NCI-H1105 treated with DMSO at 0.1 percent for 48 hours (cell line): ENCODE measurements around the gene SH3PXD2A.
"Not testable (repeated sequence)": the region's sequence is repeated elsewhere in the genome, so short reads cannot be mapped to it uniquely, and the experiment has no call there.

Source experiments
- DNase-seq: peaks from one replicate; lab custom pipeline; 2025; lab: John Stamatoyannopoulos, UW

Gene SH3PXD2A

GRCh38 chr10:103834436-103835095 is 20.8 kb downstream of the SH3PXD2A start:
- no peak for DNase-seq

GRCh38 chr10:103833731-103834365 is 21.5 kb downstream of the SH3PXD2A start:
- DNase-seq, result no peak

GRCh38 chr10:103832806-103833205 is 22.6 kb downstream of the SH3PXD2A start:
- no peak for DNase-seq

DNA sequence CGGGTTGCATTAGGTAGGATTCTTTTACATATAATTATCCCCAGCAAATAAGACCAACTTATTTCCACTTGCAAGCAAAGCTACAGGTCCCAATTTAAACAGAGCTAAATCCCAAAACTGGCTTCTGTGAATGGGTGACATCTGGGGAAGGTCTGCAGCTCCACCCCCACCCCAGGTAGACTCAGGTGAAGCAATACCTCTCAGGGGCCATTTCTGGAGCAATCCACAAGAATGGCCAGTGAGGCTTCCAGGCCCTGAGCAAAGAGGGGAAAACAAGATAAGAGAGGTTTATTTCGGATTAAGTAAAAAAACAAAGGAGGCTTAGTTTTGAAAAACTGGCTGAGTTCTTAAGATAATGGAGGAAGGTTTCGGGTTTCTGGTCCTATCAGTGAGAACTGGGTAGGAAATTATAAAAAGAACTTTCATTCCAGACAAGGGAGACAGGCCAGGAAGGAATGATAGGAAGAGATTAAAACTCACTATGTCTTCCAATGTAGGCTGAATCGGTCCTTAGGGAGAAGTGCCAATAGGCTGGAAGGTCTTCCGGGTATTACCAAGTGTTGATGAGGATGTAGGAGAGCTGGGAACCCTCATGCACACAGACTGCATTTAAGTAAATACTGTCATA is 25.4 kb downstream of the SH3PXD2A start:
- no peak for DNase-seq

- DNase-seq, result no peak
These were observed 26.1 kb downstream of the SH3PXD2A start for GRCh38 chr10:103829278-103829677.

- no peak for DNase-seq
These were observed 26.7 kb downstream of the SH3PXD2A start for GRCh38 chr10:103828587-103829197.

- DNase-seq, result no peak
These were observed 27.3 kb downstream of the SH3PXD2A start for GRCh38 chr10:103828107-103828506.

DNA sequence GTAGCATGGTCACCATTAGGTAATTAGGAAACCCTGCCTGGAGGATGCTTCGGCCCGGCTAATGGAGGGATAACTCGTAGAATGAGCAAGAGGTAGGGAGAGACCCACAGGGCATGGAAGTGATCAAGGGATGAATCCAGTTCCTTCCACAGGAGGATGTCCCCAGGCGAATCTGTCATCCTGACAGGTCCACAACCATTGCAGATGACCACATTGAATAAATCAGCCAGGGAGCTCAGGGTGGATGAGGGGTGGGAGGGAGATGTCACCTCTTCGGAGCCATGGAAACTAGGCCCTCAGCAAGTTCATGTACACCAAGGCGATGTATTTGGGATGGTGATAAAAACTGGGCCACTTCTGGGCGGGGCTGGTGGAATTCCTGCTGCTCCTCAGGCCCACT is 28.5 kb downstream of the SH3PXD2A start:
- DNase-seq, result no peak

- no peak for DNase-seq
These were observed 31.1 kb downstream of the SH3PXD2A start for GRCh38 chr10:103824281-103824680.

DNA sequence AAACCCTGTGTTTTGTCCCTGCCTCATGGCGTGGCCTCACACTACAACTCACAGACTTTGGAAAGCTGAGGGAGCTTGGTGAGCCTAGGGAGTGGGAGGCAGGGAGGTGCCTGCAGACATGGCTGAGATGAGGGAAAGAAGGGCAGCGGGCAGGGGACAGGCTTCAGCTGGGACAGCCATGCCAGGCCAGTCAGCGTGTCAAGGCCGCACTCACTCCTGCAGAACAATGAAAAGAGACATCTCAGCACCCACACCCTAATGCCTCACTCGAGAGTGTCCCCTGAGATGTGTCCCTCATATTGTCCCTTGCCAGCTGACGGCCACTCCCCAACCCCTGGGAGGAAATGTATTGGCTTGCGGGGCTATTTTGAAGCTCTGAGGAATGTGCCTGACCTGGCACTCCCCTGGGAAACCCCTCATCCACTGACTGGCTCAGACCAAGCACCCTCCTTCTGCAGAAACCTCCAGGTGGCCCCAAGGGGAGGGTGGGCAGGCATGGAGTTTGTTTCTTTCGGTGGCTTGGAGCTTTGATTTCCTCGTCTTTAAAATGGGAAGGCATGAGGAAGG is 31.6 kb downstream of the SH3PXD2A start:
- no peak for DNase-seq

GRCh38 chr10:103822800-103823199 is 32.6 kb downstream of the SH3PXD2A start:
- no peak for DNase-seq

GRCh38 chr10:103822107-103822716 is 33.2 kb downstream of the SH3PXD2A start:
- DNase-seq, result no peak

GRCh38 chr10:103820101-103821062 is 35.0 kb downstream of the SH3PXD2A start:
- no peak for DNase-seq

DNA sequence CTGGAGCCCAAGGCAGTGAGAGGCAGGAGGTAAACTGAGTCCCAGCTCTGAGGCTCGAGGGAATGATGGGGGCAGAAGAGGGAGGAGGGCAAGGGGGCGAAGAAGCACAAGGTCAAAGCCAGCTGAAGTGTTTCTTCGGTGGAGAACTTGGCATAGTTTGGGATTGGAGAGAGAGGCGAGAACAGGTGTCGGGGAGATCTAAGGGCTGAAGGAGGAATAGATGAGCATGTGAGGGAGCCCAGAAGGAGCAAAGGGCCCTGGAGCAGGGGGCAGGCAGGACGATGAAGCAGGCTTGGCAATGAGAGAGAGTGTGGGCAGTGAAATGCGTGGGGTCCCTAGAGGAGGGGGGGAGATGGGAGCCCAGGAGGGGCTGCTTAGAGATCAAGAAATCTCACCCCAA is 35.9 kb downstream of the SH3PXD2A start:
- DNase-seq, result no peak

GRCh38 chr10:103818765-103819374 is 36.5 kb downstream of the SH3PXD2A start:
- DNase-seq, result no peak

GRCh38 chr10:103818105-103818504 is 37.3 kb downstream of the SH3PXD2A start:
- no peak for DNase-seq

GRCh38 chr10:103816431-103816830 is 38.9 kb downstream of the SH3PXD2A start:
- no peak for DNase-seq

GRCh38 chr10:103814626-103815370 is 40.6 kb downstream of the SH3PXD2A start:
- DNase-seq, result no peak

DNA sequence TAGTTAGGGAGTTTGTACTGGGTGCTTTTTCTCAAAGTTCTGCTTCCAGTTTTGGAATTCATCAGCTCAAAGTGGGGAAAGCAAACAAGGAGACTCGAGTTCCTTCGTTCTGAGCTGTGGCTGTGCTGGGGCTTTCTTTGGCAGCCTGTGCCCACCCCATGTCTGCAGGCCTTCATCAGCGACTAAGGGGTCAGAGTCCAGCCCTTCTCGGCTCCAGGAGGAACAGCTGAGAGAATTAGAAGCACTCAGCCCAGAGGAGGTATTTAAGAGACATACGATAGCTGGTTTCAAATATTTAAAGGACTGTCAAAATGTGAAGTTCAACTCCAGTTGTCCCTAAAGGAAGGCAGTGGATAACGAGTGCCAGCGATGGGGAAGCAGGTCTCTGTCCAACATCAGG is 41.3 kb downstream of the SH3PXD2A start:
- DNase-seq, result no peak

DNA sequence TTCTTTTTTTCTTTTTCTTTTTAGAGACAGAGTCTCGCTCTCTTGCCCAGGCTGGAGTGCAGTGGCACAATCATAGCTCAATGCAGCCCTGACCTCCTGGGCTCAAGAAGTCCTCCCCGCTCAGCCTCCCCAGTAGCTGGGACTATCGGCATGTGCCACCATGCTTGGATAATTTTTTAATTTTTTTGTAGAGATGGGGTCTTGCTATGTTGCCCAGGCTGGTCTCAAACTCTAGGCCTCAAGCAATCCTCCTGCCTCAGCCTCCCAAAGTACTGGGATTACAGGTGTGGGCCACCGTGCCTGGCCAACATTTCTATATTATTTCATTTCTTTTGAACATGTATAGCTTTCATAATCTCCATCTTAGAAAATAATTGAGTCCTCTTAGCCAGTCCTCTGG is 42.1 kb downstream of the SH3PXD2A start:
- DNase-seq, result not testable (repeated sequence)
